LNCaP clone FGC (cell line): Measurements from ENCODE around the gene AGA.

ENCODE experiments used
- DNase-seq: peaks from one replicate; pipeline ENCODE4 v3.0.0-alpha.2; 2011; ENCODE audit warnings: low read depth
- H3K4me3 ChIP-seq: 2 replicates; pipeline ENCODE4 v1.5.1; 2011; ENCODE audit warnings: mild to moderate bottlenecking, low read depth, low read length, control low read depth
- TF ChIP-seq, protein P1 (sequence below): IDR thresholded peaks from 2 replicates; pipeline ENCODE4 v1.5.1; 2012; ENCODE audit warnings: mild to moderate bottlenecking; ENCODE audit not compliant: control insufficient read depth, insufficient read depth; ENCODE audit errors: extremely low read depth

Gene AGA

DNA sequence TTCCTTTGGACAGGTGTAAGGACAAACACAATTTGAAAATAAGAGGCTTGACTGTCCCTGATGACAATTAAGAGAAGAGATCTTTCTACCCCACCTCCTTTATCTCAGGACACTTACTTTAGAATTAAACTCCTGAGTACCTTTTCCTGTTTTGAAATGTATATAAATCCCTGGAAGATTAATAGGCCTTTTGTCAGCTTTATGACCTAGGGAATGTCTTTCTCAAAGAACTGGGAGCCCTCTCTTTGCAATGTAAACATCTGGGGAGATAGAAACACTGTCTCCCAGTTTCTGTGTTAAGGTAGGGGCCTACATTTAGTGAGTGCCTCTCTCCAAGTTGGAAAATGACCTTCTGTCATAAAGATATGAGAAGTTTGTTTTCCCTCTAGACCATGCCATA, 31.7 kb downstream of the AGA start:
- no peak overlapping the region for H3K4me3 ChIP-seq
- no peak for DNase-seq
- TF ChIP-seq, protein P1, sequence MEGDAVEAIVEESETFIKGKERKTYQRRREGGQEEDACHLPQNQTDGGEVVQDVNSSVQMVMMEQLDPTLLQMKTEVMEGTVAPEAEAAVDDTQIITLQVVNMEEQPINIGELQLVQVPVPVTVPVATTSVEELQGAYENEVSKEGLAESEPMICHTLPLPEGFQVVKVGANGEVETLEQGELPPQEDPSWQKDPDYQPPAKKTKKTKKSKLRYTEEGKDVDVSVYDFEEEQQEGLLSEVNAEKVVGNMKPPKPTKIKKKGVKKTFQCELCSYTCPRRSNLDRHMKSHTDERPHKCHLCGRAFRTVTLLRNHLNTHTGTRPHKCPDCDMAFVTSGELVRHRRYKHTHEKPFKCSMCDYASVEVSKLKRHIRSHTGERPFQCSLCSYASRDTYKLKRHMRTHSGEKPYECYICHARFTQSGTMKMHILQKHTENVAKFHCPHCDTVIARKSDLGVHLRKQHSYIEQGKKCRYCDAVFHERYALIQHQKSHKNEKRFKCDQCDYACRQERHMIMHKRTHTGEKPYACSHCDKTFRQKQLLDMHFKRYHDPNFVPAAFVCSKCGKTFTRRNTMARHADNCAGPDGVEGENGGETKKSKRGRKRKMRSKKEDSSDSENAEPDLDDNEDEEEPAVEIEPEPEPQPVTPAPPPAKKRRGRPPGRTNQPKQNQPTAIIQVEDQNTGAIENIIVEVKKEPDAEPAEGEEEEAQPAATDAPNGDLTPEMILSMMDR, result no peak

DNA sequence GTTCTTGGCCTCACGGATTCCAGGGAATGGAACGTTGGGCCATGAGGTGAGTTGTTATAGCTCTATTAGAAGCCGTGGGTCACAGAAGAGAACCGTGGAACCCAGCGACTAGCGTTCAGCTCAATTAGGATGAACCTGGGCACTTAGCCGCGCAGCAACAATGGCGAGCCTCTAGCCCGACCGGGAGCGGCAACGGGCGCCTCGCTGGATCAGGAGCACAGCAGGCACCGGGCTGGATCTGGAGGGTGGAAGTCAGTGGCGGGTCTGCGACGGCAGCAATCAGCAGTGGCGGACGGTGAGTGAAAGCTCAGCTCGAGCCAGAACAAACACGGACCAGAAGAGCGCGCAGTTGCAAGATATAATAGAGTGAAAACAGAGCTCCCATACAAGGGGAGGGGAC, 34.2 kb downstream of the AGA start:
- H3K4me3 ChIP-seq, result no peak overlapping the region
- DNase-seq, result no peak
- TF ChIP-seq, protein P1, result no peak

DNA sequence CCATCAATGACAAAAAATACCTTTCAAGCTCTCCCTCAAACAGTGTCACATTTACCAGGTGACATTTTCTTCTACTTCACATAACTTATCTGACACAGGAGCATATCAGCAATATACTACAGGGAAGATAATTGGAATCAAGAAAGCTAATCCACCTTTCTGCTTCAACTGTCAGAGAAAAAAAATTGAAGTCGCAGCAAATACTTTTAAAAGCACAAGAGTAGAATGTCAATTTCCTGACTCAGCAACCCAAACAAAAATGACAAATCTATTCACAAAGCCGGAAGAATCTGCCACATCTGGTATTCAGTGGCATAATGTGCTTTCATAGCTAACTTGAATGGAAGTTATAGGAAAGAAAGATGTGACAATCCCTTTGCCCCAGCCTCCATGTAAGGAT, 36.7 kb downstream of the AGA start:
- no peak for DNase-seq
- H3K4me3 ChIP-seq, result no peak overlapping the region
- TF ChIP-seq, protein P1, result no peak

DNA sequence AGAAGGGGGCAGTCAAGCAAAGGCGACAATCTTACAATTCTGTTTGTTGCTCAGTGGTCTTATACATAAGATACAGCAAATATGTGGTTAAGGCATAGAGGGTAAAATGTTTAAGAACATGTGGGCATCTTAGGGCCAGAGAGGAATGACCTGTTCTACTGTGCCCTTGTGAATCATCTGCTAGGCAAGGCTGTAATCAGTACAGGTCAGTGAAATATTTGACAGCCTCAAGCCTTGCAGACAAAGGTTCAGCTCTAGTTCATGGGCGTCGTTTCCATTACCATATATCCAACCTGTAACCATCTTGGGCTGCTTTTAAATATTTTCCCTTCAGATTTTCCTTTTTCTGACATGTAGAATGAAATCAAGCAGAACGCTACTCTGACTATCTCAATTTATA, 37.3 kb downstream of the AGA start:
- no peak overlapping the region for H3K4me3 ChIP-seq
- TF ChIP-seq, protein P1, result no peak
- DNase-seq, result no peak

DNA sequence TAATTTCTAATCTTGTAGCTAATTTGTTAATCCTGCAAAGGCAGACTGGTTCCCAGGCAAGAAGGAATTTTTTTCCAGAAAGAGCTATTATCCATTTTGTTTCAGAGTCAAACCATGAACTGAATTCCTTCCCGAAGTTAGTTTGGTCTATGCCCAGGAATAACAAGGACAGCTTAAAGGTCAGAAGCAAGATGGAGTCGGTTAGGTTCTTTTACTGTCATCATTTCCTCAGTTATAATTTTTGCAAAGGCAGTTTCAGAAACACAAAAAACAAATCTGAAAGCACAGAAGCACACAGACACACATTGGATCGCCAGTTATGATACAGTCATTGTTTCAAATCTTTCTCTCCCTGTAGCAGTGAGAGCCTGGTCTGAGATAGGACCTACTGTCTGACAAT, 37.9 kb downstream of the AGA start:
- H3K4me3 ChIP-seq, result no peak overlapping the region
- TF ChIP-seq, protein P1, result no peak
- no peak for DNase-seq

DNA sequence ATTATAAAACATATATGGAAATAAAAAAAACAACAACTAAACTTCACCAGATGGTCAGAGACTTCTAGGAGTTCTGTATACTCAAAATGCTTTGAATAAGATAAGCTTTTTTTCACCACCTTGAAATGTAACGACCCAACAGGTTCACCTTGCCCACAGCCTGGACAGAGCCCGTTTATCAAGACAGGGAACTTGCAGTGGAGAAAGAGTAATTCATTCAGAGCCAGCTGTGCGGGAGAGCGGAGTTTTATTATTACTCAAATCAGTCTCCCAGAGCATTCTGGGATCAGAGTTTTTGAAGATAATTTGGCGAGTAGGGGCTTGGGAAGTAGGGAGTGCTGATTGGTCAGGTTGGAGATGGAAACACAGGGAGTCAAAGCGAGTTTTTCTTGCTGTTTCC, 38.5 kb downstream of the AGA start:
- no peak for DNase-seq
- TF ChIP-seq, protein P1, result no peak
- H3K4me3 ChIP-seq, result no peak overlapping the region

DNA sequence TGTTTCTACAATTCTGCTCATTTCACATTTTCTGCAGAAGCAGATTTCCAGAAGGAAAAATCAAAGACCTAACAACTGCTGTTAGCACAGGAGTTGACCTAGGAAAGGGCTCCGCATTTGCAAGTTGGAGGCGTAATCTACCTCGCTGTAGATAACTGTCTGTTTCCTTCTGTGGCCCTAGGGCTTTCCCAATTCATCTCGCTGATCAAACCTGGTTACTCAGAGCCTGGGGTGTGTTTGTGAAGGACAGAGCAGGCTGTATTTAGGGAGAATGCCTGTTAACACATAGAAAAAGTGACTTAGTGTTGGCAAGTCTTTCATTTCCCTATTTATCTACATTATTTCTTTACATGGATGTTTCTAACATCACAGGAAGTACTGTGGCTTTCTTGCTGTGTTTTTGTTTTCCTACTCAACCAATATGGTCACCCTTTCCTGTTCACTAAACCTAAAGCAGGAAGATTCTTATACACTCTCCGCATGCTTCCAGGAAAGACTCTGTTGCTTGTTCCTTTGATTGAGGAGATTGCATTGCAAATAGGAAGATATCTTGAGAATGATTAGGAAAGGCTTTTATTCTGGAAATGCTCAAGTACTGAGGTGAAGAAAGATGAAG, 40.5 kb downstream of the AGA start:
- no peak for DNase-seq
- H3K4me3 ChIP-seq, result no peak overlapping the region
- TF ChIP-seq, protein P1, result no peak
